H1 (cell line): Measurements from ENCODE around the gene WNT1. TPM values are rescaled to one million over a fixed set of nuclear protein-coding genes. Genes with fewer than 3 reads are reported as not detected.

Experiments
- CTCF ChIA-PET: fragments of 300-600 bp; sonication (Branson Sonifier 250); formaldehyde crosslinking; loops from one replicate; lab custom pipeline; 2021; ENCODE audit not compliant: partially characterized antibody; lab: Charles Lee
- POLR2A ChIA-PET: fragments of 300-600 bp; sonication (Branson Sonifier 250); formaldehyde crosslinking; loops from one replicate; lab custom pipeline; 2021; ENCODE audit warnings: inconsistent platforms; ENCODE audit not compliant: partially characterized antibody; lab: Charles Lee
- DNase-seq, 2 experiments: peaks; one replicate each; pipeline versions ENCODE4 v3.0.0 to v3.0.0-alpha.2; 2010 to 2022; ENCODE audit warnings: low spot score in 2 of 2, low read depth in 1 of 2, mixed read lengths in 1 of 2
- FAIRE-seq: peaks from 2 replicates; lab custom pipeline; 2011; peaks lifted over from hg19 to GRCh38; lab: Jason Lieb, UNC
- H2AFZ ChIP-seq: 2 replicates; pipeline ENCODE4 v1.8.1; 2012; ENCODE audit warnings: low read length, inconsistent platforms
- H2AK5ac ChIP-seq: 2 replicates; pipeline ENCODE4 v1.6.1; 2013; ENCODE audit warnings: low read depth, low read length
- H2BK120ac ChIP-seq: replicated peaks from 2 replicates; pipeline ENCODE3; 2013; ENCODE audit warnings: low read depth, low read length, inconsistent platforms
- H2BK12ac ChIP-seq: 2 replicates; pipeline ENCODE4 v1.6.1; 2013; ENCODE audit warnings: low read depth, low read length
- H2BK15ac ChIP-seq: 2 replicates; pipeline ENCODE4 v1.6.1; 2013; ENCODE audit warnings: low read length
- H2BK20ac ChIP-seq: 2 replicates; pipeline ENCODE4 v1.6.1; 2013; ENCODE audit warnings: low read length
- H2BK5ac ChIP-seq: 2 replicates; pipeline ENCODE4 v1.6.1; 2013; ENCODE audit warnings: low read depth, low read length
- H3K14ac ChIP-seq: 2 replicates; pipeline ENCODE4 v1.6.1; 2013; ENCODE audit warnings: inconsistent platforms; ENCODE audit not compliant: insufficient read length
- H3K18ac ChIP-seq: 2 replicates; pipeline ENCODE4 v1.6.1; 2013; ENCODE audit warnings: low read length; ENCODE audit errors: extremely low read depth
- H3K23ac ChIP-seq: 2 replicates; pipeline ENCODE4 v1.6.1; 2013; ENCODE audit warnings: inconsistent platforms; ENCODE audit not compliant: insufficient read length
- H3K23me2 ChIP-seq: 2 replicates; pipeline ENCODE4 v1.6.1; 2013; ENCODE audit warnings: low read depth, low read length
- H3K27ac ChIP-seq: 2 replicates; pipeline ENCODE4 v1.6.1; 2011; ENCODE audit warnings: low read depth, low read length, inconsistent platforms
- H3K27me3 ChIP-seq, 4 experiments: replicated peaks in 1 of 4; 1 replicate in 1 of 4; 2 replicates in 3 of 4; pipeline versions ENCODE4 v1.6.1 to v1.8.1; 2011 to 2013; ENCODE audit warnings: low read length in 3 of 4, mild to moderate bottlenecking in 3 of 4, inconsistent platforms in 2 of 4, mixed read lengths in 2 of 4, moderate library complexity in 1 of 4; ENCODE audit not compliant: control insufficient read depth in 3 of 4, insufficient read depth in 3 of 4; ENCODE audit errors: extremely low read depth in 1 of 4
- H3K36me3 ChIP-seq, 4 experiments: 2 replicates each; pipeline versions ENCODE4 v1.6.1 to v1.8.1; 2011 to 2013; ENCODE audit warnings: mild to moderate bottlenecking in 4 of 4, low read length in 3 of 4, moderate library complexity in 2 of 4, control low read depth in 1 of 4, inconsistent platforms in 1 of 4; ENCODE audit not compliant: insufficient read depth in 4 of 4, control insufficient read depth in 2 of 4
- H3K4ac ChIP-seq: replicated peaks from 2 replicates; pipeline ENCODE3; 2013; ENCODE audit warnings: low read length, low read depth, mixed read lengths, inconsistent platforms; ENCODE audit not compliant: insufficient read length
- H3K4me1 ChIP-seq, 4 experiments: replicated peaks in 1 of 4; 1 replicate in 1 of 4; 2 replicates in 3 of 4; pipeline versions ENCODE4 v1.6.1 to v1.8.1; 2011 to 2013; ENCODE audit warnings: low read length in 3 of 4, inconsistent platforms in 2 of 4, mixed read lengths in 1 of 4; ENCODE audit not compliant: insufficient read depth in 4 of 4, control insufficient read depth in 3 of 4
- H3K4me2 ChIP-seq, 2 experiments: 2 replicates each; pipeline versions ENCODE4 v1.6.1 to v1.8.1; 2011 to 2013; ENCODE audit warnings: low read depth in 2 of 2, low read length in 2 of 2, control low read depth in 1 of 2, inconsistent platforms in 1 of 2, mild to moderate bottlenecking in 1 of 2; ENCODE audit not compliant: insufficient read depth in 1 of 2
- H3K4me3 ChIP-seq, 4 experiments: fragments of 200-600, 300-600 bp in 1 of 4; sonication (generic), shearing (Covaris generic), sonication (Bioruptor Twin) in 1 of 4; 2 replicates each; pipeline versions ENCODE4 v1.5.1 to v1.8.1; 2011 to 2016; ENCODE audit warnings: low read length in 4 of 4, low read depth in 3 of 4, control low read depth in 2 of 4, inconsistent platforms in 2 of 4, mild to moderate bottlenecking in 2 of 4, mixed read lengths in 1 of 4, moderate library complexity in 1 of 4; ENCODE audit not compliant: insufficient read depth in 2 of 4; ENCODE audit errors: extremely low read depth in 1 of 4
- H3K56ac ChIP-seq: replicated peaks from 2 replicates; pipeline ENCODE3; 2013; ENCODE audit warnings: low read depth, mild to moderate bottlenecking, mixed read lengths, low read length, inconsistent platforms; ENCODE audit not compliant: insufficient read length
- H3K79me1 ChIP-seq: 2 replicates; pipeline ENCODE4 v1.6.1; 2013; ENCODE audit warnings: low read depth, low read length, control low read depth
- H3K79me2 ChIP-seq, 2 experiments: 2 replicates each; pipeline versions ENCODE4 v1.6.1 to v1.8.1; 2012 to 2013; ENCODE audit warnings: low read length in 2 of 2, mild to moderate bottlenecking in 2 of 2, inconsistent platforms in 1 of 2; ENCODE audit not compliant: insufficient read depth in 2 of 2, control insufficient read depth in 1 of 2
- H3K9ac ChIP-seq, 4 experiments: replicated peaks in 1 of 4; 1 replicate in 1 of 4; 2 replicates in 3 of 4; pipeline versions ENCODE4 v1.6.1 to v1.8.1; 2011 to 2013; ENCODE audit warnings: low read depth in 3 of 4, low read length in 3 of 4, control low read depth in 2 of 4, mild to moderate bottlenecking in 2 of 4, moderate library complexity in 2 of 4, inconsistent platforms in 1 of 4; ENCODE audit errors: extremely low read depth in 1 of 4
- H3K9me3 ChIP-seq, 2 experiments: 2 replicates each; pipeline versions ENCODE4 v1.6.1 to v1.8.1; 2012 to 2013; ENCODE audit warnings: mild to moderate bottlenecking in 2 of 2, moderate library complexity in 2 of 2, control low read depth in 1 of 2, inconsistent platforms in 1 of 2, low read depth in 1 of 2, low read length in 1 of 2, mixed read lengths in 1 of 2; ENCODE audit not compliant: insufficient read depth in 2 of 2
- H4K20me1 ChIP-seq, 2 experiments: replicated peaks in 1 of 2; 2 replicates each; pipeline versions ENCODE3 to v1.8.1; 2011 to 2013; ENCODE audit warnings: inconsistent platforms in 2 of 2, low read length in 2 of 2, mild to moderate bottlenecking in 1 of 2; ENCODE audit not compliant: insufficient read depth in 2 of 2, control insufficient read depth in 1 of 2
- H4K5ac ChIP-seq: 2 replicates; pipeline ENCODE4 v1.6.1; 2013; ENCODE audit warnings: low read length, low read depth, mixed read lengths, inconsistent platforms; ENCODE audit not compliant: insufficient read length
- H4K8ac ChIP-seq: 2 replicates; pipeline ENCODE4 v1.8.0; 2013; ENCODE audit warnings: mild to moderate bottlenecking, moderate library complexity, low read length, inconsistent platforms; ENCODE audit not compliant: insufficient read depth; ENCODE audit errors: extremely low read depth
- H4K91ac ChIP-seq: replicated peaks from 2 replicates; pipeline ENCODE3; 2013; ENCODE audit warnings: low read length, mixed read lengths, inconsistent platforms; ENCODE audit not compliant: insufficient read length
- CTBP2 ChIP-seq: IDR thresholded peaks from 2 replicates; pipeline ENCODE4 v1.7.0; 2011; ENCODE audit warnings: borderline replicate concordance, mild to moderate bottlenecking, moderate library complexity, mixed read lengths, low read length; ENCODE audit not compliant: insufficient read depth, insufficient read length
- FOSL1 ChIP-seq: IDR thresholded peaks from 2 replicates; pipeline ENCODE4 v1.6.1; 2011; ENCODE audit warnings: mild to moderate bottlenecking, low read depth, low read length, moderate library complexity; ENCODE audit not compliant: insufficient read depth
- GTF2F1 ChIP-seq: IDR thresholded peaks from 2 replicates; pipeline ENCODE4 v1.6.1; 2012; ENCODE audit warnings: low read depth, low read length, improper control_type of control experiment, borderline replicate concordance
- KDM4A ChIP-seq: IDR thresholded peaks from one replicate; pipeline ENCODE4 v1.7.1; 2012; ENCODE audit warnings: low read depth, mild to moderate bottlenecking, moderate library complexity, low read length, inconsistent platforms; ENCODE audit not compliant: severe bottlenecking
- WGBS, 2 experiments: shearing (Covaris generic) in 1 of 2; methylation state at CpG; one replicate each; pipeline versions ENCODE4 v1.1.6 to v1.1.7; 2013 to 2015; ENCODE audit warnings: low lambda C conversion rate in 2 of 2, mixed read lengths in 2 of 2, inconsistent platforms in 1 of 2, low coverage in 1 of 2, missing lambda C conversion rate in 1 of 2; ENCODE audit not compliant: insufficient replicate concordance in 2 of 2, insufficient coverage in 1 of 2, insufficient read length in 1 of 2; ENCODE audit errors: extremely low coverage in 1 of 2, missing lambda C conversion rate in 1 of 2; 5-methylcytosine and 5-hydroxymethylcytosine counted together
- polyA plus RNA-seq, 7 experiments: library from polyadenylated mRNA; depleted of rRNA in 3 of 7; stranded (reverse) in 5 of 7; unstranded in 2 of 7; fragments of >200 nt in 5 of 7; fragments of 200-250 nt in 2 of 7; gene quantifications; 1 replicate in 5 of 7; 2 replicates in 1 of 7; 4 replicates in 1 of 7; pipeline versions ENCODE4 v1.2.1 to v1.2.3, GENCODE V29; 2011 to 2013; ENCODE audit warnings: missing spikeins in 2 of 7, mixed read lengths in 2 of 7
- total RNA-seq: library from RNA; stranded (reverse); fragmentation: NEBNext Ultra II Directional; extraction: Animal tissue kit (Norgen Biotek cat#: 25700); gene quantifications from 2 replicates; pipeline ENCODE4 v1.2.1, GENCODE V29; 2021

Gene WNT1
- total and polyA plus RNA-seq, 2 of the 8 experiments (the other 6 are each of a cell fraction or from before 2014, with no cell fraction given), result not detected

GRCh38 chr12:49000346-49000745, 22.2 kb downstream of the WNT1 start:
- no peak overlapping the region for H4K91ac ChIP-seq
- H3K4ac ChIP-seq, result no peak overlapping the region
- DNase-seq (no peak), FAIRE-seq (no peak)
- H3K9ac ChIP-seq, result no peak overlapping the region
- H3K14ac ChIP-seq, result no peak overlapping the region
- H2AK5ac ChIP-seq, result no peak overlapping the region
- H2BK12ac ChIP-seq, result 0 out of 2 replicates have a peak overlapping the region, but pooled peaks have one; percentile 39
- H3K4me2 ChIP-seq, result peak overlapping the region in 1 of 2 experiments; percentile 57; a peak in 1 of 4 replicates
- H4K5ac ChIP-seq, result no peak overlapping the region
- peaks cover 5 to 23% (median 14%) of the 10 kb centered on the region in 4 experiments for H3K4me1 ChIP-seq
- no peak overlapping the region for H3K27ac ChIP-seq
- no peak overlapping the region for H2BK120ac ChIP-seq
- no peak overlapping the region for H3K56ac ChIP-seq
- no peaks in the 10 kb centered on the region for H3K79me2 ChIP-seq
- peaks cover 0 to 2% (median 0%) of the 10 kb centered on the region in 4 experiments; a peak in 1 of 8 replicates for H3K36me3 ChIP-seq
- no peak overlapping the region for H3K23ac ChIP-seq
- no peak overlapping the region for H3K18ac ChIP-seq
- no peak overlapping the region for H2AFZ ChIP-seq
- peaks cover 21% of the 10 kb centered on the region; the same call in 1 of the 2 replicates for H3K23me2 ChIP-seq
- H2BK20ac ChIP-seq, result no peak overlapping the region
- no peak overlapping the region for H2BK15ac ChIP-seq
- TF ChIP-seq CTBP2 (no peak), FOSL1 (no peak), GTF2F1 (no peak), KDM4A (no peak)
- 0 out of 4 replicates have a peak, but pooled peaks cover 0 to 2% of the 10 kb centered on the region in 2 experiments for H3K9me3 ChIP-seq
- CTCF ChIA-PET, result interaction anchor here (0.6 to 31.7 kb wide), 6 partner anchors 13 to 163 kb away, joined by 3 to 1336 read pairs (median 8); partner anchors contain the start of genes ARF3, PRKAG1, WNT1 and WNT10B
- H2BK5ac ChIP-seq, result no peak overlapping the region
- POLR2A ChIA-PET, result interaction anchor here (1.1 to 5.0 kb wide), 7 partner anchors 8 to 131 kb away, joined by 5 to 24 read pairs (median 9); partner anchors contain the start of genes ARF3, PRKAG1 and TUBA1B
- 60% methylated on average over 2 of the region's 2 CpGs; no CpG with 5 or more reads in 1 of the 2 experiments for WGBS, 2 experiments
- H3K27me3 ChIP-seq, result peaks cover 37 to 55% (median 52%) of the 10 kb centered on the region in 4 experiments
- H3K4me3 ChIP-seq, result peak overlapping the region in 2 of 4 experiments; percentile 47 to 51; a peak in 1 of 8 replicates
- H4K20me1 ChIP-seq, result peaks cover 0 to 5% of the 10 kb centered on the region in 2 experiments
- H3K79me1 ChIP-seq, result no peaks in the 10 kb centered on the region
- H4K8ac ChIP-seq, result no peak overlapping the region; the same call in 1 of the 2 replicates
